ENCODE results near the gene NFATC1.

NFATC1 gene

GRCh38 chr18:79547413-79548076 lies 151.8 kb downstream of the NFATC1 start:
- in situ Hi-C loops (cut with HindIII; ENCODE audit: low sequenced_read_pairs): no loop called here

GRCh38 chr18:79548077-79548450 lies 152.3 kb downstream of the NFATC1 start:
- in situ Hi-C loops (cut with HindIII; ENCODE audit: low sequenced_read_pairs): no loop called here

GRCh38 chr18:79548621-79548985 lies 152.9 kb downstream of the NFATC1 start:
- in situ Hi-C loops (cut with HindIII; ENCODE audit: low sequenced_read_pairs): no loop called here

GRCh38 chr18:79548986-79549637 lies 153.4 kb downstream of the NFATC1 start:
- in situ Hi-C loops (cut with HindIII; ENCODE audit: low sequenced_read_pairs): no loop called here

GRCh38 chr18:79549638-79550000 lies 153.9 kb downstream of the NFATC1 start:
- in situ Hi-C loops (cut with HindIII; ENCODE audit: low sequenced_read_pairs): no loop called here

- in situ Hi-C loops (cut with HindIII; ENCODE audit: low sequenced_read_pairs): no loop called here
These were observed 156.5 kb downstream of the NFATC1 start for GRCh38 chr18:79552140-79552631.

GRCh38 chr18:79552696-79553095 lies 157.0 kb downstream of the NFATC1 start:
- in situ Hi-C loops (cut with HindIII; ENCODE audit: low sequenced_read_pairs): no loop called here

GRCh38 chr18:79553154-79553553 lies 157.4 kb downstream of the NFATC1 start:
- in situ Hi-C loops (cut with HindIII; ENCODE audit: low sequenced_read_pairs): no loop called here

GRCh38 chr18:79553696-79554095 lies 158.0 kb downstream of the NFATC1 start:
- in situ Hi-C loops (cut with HindIII; ENCODE audit: low sequenced_read_pairs): no loop called here

- in situ Hi-C loops (cut with HindIII; ENCODE audit: low sequenced_read_pairs): no loop called here
These were observed 158.6 kb downstream of the NFATC1 start for GRCh38 chr18:79554321-79554720.

- in situ Hi-C loops (cut with HindIII; ENCODE audit: low sequenced_read_pairs): no loop called here
These were observed 159.4 kb downstream of the NFATC1 start for GRCh38 chr18:79554945-79555645.

- in situ Hi-C loops (cut with HindIII; ENCODE audit: low sequenced_read_pairs): no loop called here
These were observed 160.2 kb downstream of the NFATC1 start for GRCh38 chr18:79555885-79556284.

GRCh38 chr18:79556829-79557585 lies 161.3 kb downstream of the NFATC1 start:
- in situ Hi-C loops (cut with HindIII; ENCODE audit: low sequenced_read_pairs): no loop called here

- in situ Hi-C loops (cut with HindIII; ENCODE audit: low sequenced_read_pairs): no loop called here
These were observed 162.6 kb downstream of the NFATC1 start for GRCh38 chr18:79558196-79558932.

- in situ Hi-C loops (cut with HindIII; ENCODE audit: low sequenced_read_pairs): no loop called here
These were observed 163.2 kb downstream of the NFATC1 start for GRCh38 chr18:79558933-79559416.

- in situ Hi-C loops (cut with HindIII; ENCODE audit: low sequenced_read_pairs): no loop called here
These were observed 163.7 kb downstream of the NFATC1 start for GRCh38 chr18:79559436-79559835.

GRCh38 chr18:79560042-79560860 lies 164.5 kb downstream of the NFATC1 start:
- in situ Hi-C loops (cut with HindIII; ENCODE audit: low sequenced_read_pairs): no loop called here

GRCh38 chr18:79560861-79561210 lies 165.1 kb downstream of the NFATC1 start:
- in situ Hi-C loops (cut with HindIII; ENCODE audit: low sequenced_read_pairs): no loop called here

- in situ Hi-C loops (cut with HindIII; ENCODE audit: low sequenced_read_pairs): no loop called here
These were observed 168.2 kb downstream of the NFATC1 start for GRCh38 chr18:79563949-79564348.

- in situ Hi-C loops (cut with HindIII; ENCODE audit: low sequenced_read_pairs): no loop called here
These were observed 168.7 kb downstream of the NFATC1 start for GRCh38 chr18:79564441-79564840.
